IMR-90 (cell line): ENCODE measurements around the gene RTF1. TPM values are rescaled to one million over a fixed set of nuclear protein-coding genes. Genes with fewer than 3 reads are reported as not detected.

Experiments used
- ATAC-seq: fragments of 200-7000 bp; cut with Tn5 transposase; 2 replicates; pipeline ENCODE4 v1.9.1; 2020; ENCODE audit warnings: low read depth, mild to moderate bottlenecking, moderate library complexity
- BruUV-seq: library from RNA; stranded (reverse); fragments of 400-500 nt; replicated peaks from 2 replicates; lab custom pipeline; 2021; lab: Mats Ljungman, UMichigan
- CTCF ChIA-PET: fragments of 300-600 bp; formaldehyde crosslinking; extraction: SDS; loops from one replicate; lab custom pipeline; 2021; ENCODE audit warnings: antibody characterized with exemption; lab: Yijun Ruan, JAX
- POLR2A ChIA-PET: fragments of 300-600 bp; sonication (Branson Sonifier 250); formaldehyde crosslinking; loops from one replicate; lab custom pipeline; 2022; ENCODE audit warnings: antibody characterized with exemption; ENCODE audit not compliant: unreplicated experiment; lab: Charles Lee
- DNase-seq: peaks from one replicate; pipeline ENCODE4 v3.0.0; 2013
- H2AFZ ChIP-seq: replicated peaks from 2 replicates; pipeline ENCODE3; 2013; ENCODE audit warnings: low read length, mild to moderate bottlenecking; ENCODE audit not compliant: poor library complexity
- H2AK5ac ChIP-seq: 2 replicates; pipeline ENCODE4 v1.6.1; 2013; ENCODE audit warnings: low read depth, low read length, inconsistent platforms
- H2AK9ac ChIP-seq: replicated peaks from 2 replicates; pipeline ENCODE3; 2013; ENCODE audit warnings: mild to moderate bottlenecking, low read depth, low read length, moderate library complexity; ENCODE audit not compliant: poor library complexity
- H2BK120ac ChIP-seq: 2 replicates; pipeline ENCODE4 v1.6.1; 2013; ENCODE audit warnings: low read depth, low read length, inconsistent platforms
- H2BK15ac ChIP-seq: 3 replicates; pipeline ENCODE4 v1.6.1; 2013; ENCODE audit warnings: low read depth, low read length, inconsistent platforms
- H2BK20ac ChIP-seq: 2 replicates; pipeline ENCODE4 v1.6.1; 2013; ENCODE audit warnings: low read depth, mild to moderate bottlenecking, inconsistent platforms, low read length, moderate library complexity
- H2BK5ac ChIP-seq: 2 replicates; pipeline ENCODE4 v1.6.1; 2013; ENCODE audit warnings: mild to moderate bottlenecking, low read depth, low read length, inconsistent platforms; ENCODE audit not compliant: poor library complexity, severe bottlenecking
- H3K14ac ChIP-seq: replicated peaks from 2 replicates; pipeline ENCODE4 v1.6.1; 2013; ENCODE audit warnings: low read depth, low read length, inconsistent platforms
- H3K18ac ChIP-seq: 2 replicates; pipeline ENCODE4 v1.6.1; 2013; ENCODE audit warnings: low read depth, low read length, control low read depth
- H3K23ac ChIP-seq: 2 replicates; pipeline ENCODE4 v1.6.1; 2013; ENCODE audit warnings: low read depth, low read length, inconsistent platforms
- H3K27ac ChIP-seq: 2 replicates; pipeline ENCODE4 v1.5.1; 2013; ENCODE audit warnings: mild to moderate bottlenecking, control low read depth, low read length; ENCODE audit not compliant: insufficient read depth
- H3K27me3 ChIP-seq: 2 replicates; pipeline ENCODE4 v1.6.1; 2013; ENCODE audit warnings: low read length; ENCODE audit not compliant: control insufficient read depth, insufficient read depth
- H3K36me3 ChIP-seq: 2 replicates; pipeline ENCODE4 v1.6.1; 2013; ENCODE audit warnings: low read length, mixed read lengths; ENCODE audit not compliant: control insufficient read depth, insufficient read depth
- H3K4ac ChIP-seq: 2 replicates; pipeline ENCODE4 v1.6.1; 2013; ENCODE audit warnings: low read depth, low read length, inconsistent platforms
- H3K4me1 ChIP-seq: 2 replicates; pipeline ENCODE4 v1.6.1; 2013; ENCODE audit warnings: low read length, mixed read lengths; ENCODE audit not compliant: control insufficient read depth, insufficient read depth
- H3K4me2 ChIP-seq: 2 replicates; pipeline ENCODE4 v1.6.1; 2013; ENCODE audit warnings: low read depth, mild to moderate bottlenecking, control low read depth, low read length, moderate library complexity
- H3K4me3 ChIP-seq: 2 replicates; pipeline ENCODE4 v1.5.1; 2013; ENCODE audit warnings: low read depth, mild to moderate bottlenecking, control low read depth, low read length, moderate library complexity; ENCODE audit not compliant: insufficient read depth
- H3K56ac ChIP-seq: 2 replicates; pipeline ENCODE4 v1.6.1; 2013; ENCODE audit warnings: low read length, inconsistent platforms; ENCODE audit not compliant: insufficient read depth; ENCODE audit errors: extremely low read depth
- H3K79me1 ChIP-seq, 2 experiments: 2 replicates each; pipeline ENCODE4 v1.6.1; 2013; ENCODE audit warnings: low read length in 2 of 2, inconsistent platforms in 1 of 2, low read depth in 1 of 2
- H3K9ac ChIP-seq: 2 replicates; pipeline ENCODE4 v1.6.1; 2013; ENCODE audit warnings: low read depth, low read length, control low read depth
- H3K9me1 ChIP-seq: 2 replicates; pipeline ENCODE4 v1.6.1; 2013; ENCODE audit warnings: low read length, inconsistent platforms; ENCODE audit not compliant: insufficient read depth
- H3K9me3 ChIP-seq: 2 replicates; pipeline ENCODE4 v1.6.1; 2013; ENCODE audit warnings: low read length; ENCODE audit not compliant: control insufficient read depth, insufficient read depth
- H4K20me1 ChIP-seq: 2 replicates; pipeline ENCODE4 v1.6.1; 2013; ENCODE audit warnings: low read length, inconsistent platforms; ENCODE audit not compliant: insufficient read depth
- H4K5ac ChIP-seq: 2 replicates; pipeline ENCODE4 v1.6.1; 2013; ENCODE audit warnings: mild to moderate bottlenecking, low read depth, low read length, control low read depth
- H4K8ac ChIP-seq, 2 experiments: 2 replicates each; pipeline ENCODE4 v1.6.1; 2013; ENCODE audit warnings: low read depth in 2 of 2, low read length in 2 of 2, control low read depth in 1 of 2, inconsistent platforms in 1 of 2
- H4K91ac ChIP-seq: 2 replicates; pipeline ENCODE4 v1.6.1; 2013; ENCODE audit warnings: low read depth, low read length, inconsistent platforms; ENCODE audit not compliant: insufficient read depth
- BHLHE40 ChIP-seq: fragments of 150-350 bp; IDR thresholded peaks from 2 replicates; pipeline ENCODE4 v1.6.1; 2016; ENCODE audit warnings: mild to moderate bottlenecking, low read depth, low read length
- ELK1 ChIP-seq: fragments of 150-350 bp; IDR thresholded peaks from 2 replicates; pipeline ENCODE4 v1.6.1; 2016; ENCODE audit warnings: low read depth, mild to moderate bottlenecking, low read length, moderate library complexity, borderline replicate concordance
- MAZ ChIP-seq: IDR thresholded peaks from 2 replicates; pipeline ENCODE4 v1.6.1; 2012; ENCODE audit warnings: low read depth, mild to moderate bottlenecking, low read length, improper control_type of control experiment, moderate library complexity, borderline replicate concordance
- MXI1 ChIP-seq: IDR thresholded peaks from 2 replicates; pipeline ENCODE4 v1.6.1; 2012; ENCODE audit warnings: low read depth, mild to moderate bottlenecking, low read length, moderate library complexity, borderline replicate concordance
- POLR2A ChIP-seq: IDR thresholded peaks from 2 replicates; pipeline ENCODE4 v1.6.1; 2012; ENCODE audit warnings: mild to moderate bottlenecking, low read depth, low read length
- RCOR1 ChIP-seq: IDR thresholded peaks from 2 replicates; pipeline ENCODE4 v1.6.1; 2012; ENCODE audit warnings: mild to moderate bottlenecking, low read length, improper control_type of control experiment; ENCODE audit not compliant: insufficient replicate concordance
- SMC3 ChIP-seq: fragments of 150-350 bp; IDR thresholded peaks from 2 replicates; pipeline ENCODE4 v1.6.1; 2016; ENCODE audit warnings: low read depth, mild to moderate bottlenecking, antibody characterized with exemption, low read length, moderate library complexity
- WGBS, 2 experiments: methylation state at CpG; one replicate each; pipeline versions ENCODE4 v1.1.5 to v1.1.7; 2013; ENCODE audit warnings: missing lambda C conversion rate in 2 of 2; ENCODE audit not compliant: insufficient read length in 1 of 2; ENCODE audit errors: extremely low coverage in 2 of 2; 5-methylcytosine and 5-hydroxymethylcytosine counted together
- dilution Hi-C: fragments of 300-500 bp; cut with HindIII; formaldehyde crosslinking; loops from one replicate; pipeline ENCODE4 v1.14.3; 2018; ENCODE audit warnings: low sequenced_read_pairs; ENCODE audit not compliant: unreplicated experiment
- in situ Hi-C: fragments of 300-500 bp; cut with MboI; formaldehyde crosslinking; loops from 3 replicates; pipeline ENCODE4 v1.14.3; 2019; ENCODE audit warnings: low sequenced_read_pairs, inconsistent platforms, mixed read lengths
- intact Hi-C: fragments of 100-400 bp; cut with micrococcal nuclease; formaldehyde crosslinking; loops from 2 replicates; pipeline ENCODE4 v1.10.0; 2022
- polyA plus RNA-seq, 3 experiments: library from polyadenylated mRNA; depleted of rRNA; stranded (reverse); fragments of >200 nt; gene quantifications; 2 replicates each; pipeline ENCODE4 v1.2.3, GENCODE V29; 2012; ENCODE audit warnings: low replicate concordance in 1 of 3
- total RNA-seq: library from RNA; depleted of rRNA; stranded (reverse); fragments of >200 nt; gene quantifications from 2 replicates; pipeline ENCODE4 v1.2.3, GENCODE V29; 2012
- TF ChIP-seq, protein P1 (sequence below): conservative IDR thresholded peaks from 2 replicates; pipeline ENCODE4 v1.5.1; 2012; ENCODE audit warnings: mild to moderate bottlenecking, low read depth, low read length, improper control_type of control experiment
- TF ChIP-seq, protein P2 (sequence below): fragments of 150-350 bp; IDR thresholded peaks from 2 replicates; pipeline ENCODE4 v1.6.1; 2017; ENCODE audit warnings: mild to moderate bottlenecking, antibody characterized with exemption, low read length, low read depth

RTF1 gene
- total and polyA plus RNA-seq, 2 of the 4 experiments (the other 2 are of a cell fraction) = 15.1 to 24.3 TPM

GRCh38 chr15:41503669-41504010 lies 86.7 kb downstream of the RTF1 start:
- Histone ChIP-seq H3K9ac (no peak overlapping the region), H3K56ac (no peak overlapping the region), H2BK20ac (no peak overlapping the region), H3K4me1 (peaks cover 2% of the 10 kb centered on the region; the same call in 1 of the 2 replicates), H3K9me1 (peaks cover 5% of the 10 kb centered on the region; the same call in 1 of the 2 replicates), H2AK5ac (no peak overlapping the region), H2AFZ (no peak overlapping the region), H4K20me1 (peaks cover 4% of the 10 kb centered on the region; the same call in 1 of the 2 replicates), H3K18ac (no peak overlapping the region), H3K4me2 (no peak overlapping the region), H3K4ac (no peak overlapping the region), H3K36me3 (no peaks in the 10 kb centered on the region), H3K4me3 (no peak overlapping the region), H3K27me3 (peaks cover 16% of the 10 kb centered on the region), H2BK5ac (no peak overlapping the region), H3K14ac (no peak overlapping the region), H4K8ac (no peak overlapping the region), H2BK15ac (no peak overlapping the region), H3K9me3 (no peaks in the 10 kb centered on the region), H3K23ac (no peak overlapping the region), H4K91ac (no peak overlapping the region), H3K79me1 (no peaks in the 10 kb centered on the region), H2AK9ac (no peak overlapping the region), H4K5ac (no peak overlapping the region), H3K27ac (no peak overlapping the region), H2BK120ac (no peak overlapping the region)
- intact Hi-C loops (no loop called here), in situ Hi-C loops (no loop called here), dilution Hi-C loops (no loop called here)
- DNase-seq (no peak), ATAC-seq (no peak)
- BruUV-seq = no TSS peak
- CTCF ChIA-PET = no interaction called here
- TF ChIP-seq SMC3 (no peak), ELK1 (no peak), RCOR1 (no peak), BHLHE40 (no peak), MXI1 (no peak), POLR2A (no peak), MAZ (no peak)
- TF ChIP-seq, protein P1, sequence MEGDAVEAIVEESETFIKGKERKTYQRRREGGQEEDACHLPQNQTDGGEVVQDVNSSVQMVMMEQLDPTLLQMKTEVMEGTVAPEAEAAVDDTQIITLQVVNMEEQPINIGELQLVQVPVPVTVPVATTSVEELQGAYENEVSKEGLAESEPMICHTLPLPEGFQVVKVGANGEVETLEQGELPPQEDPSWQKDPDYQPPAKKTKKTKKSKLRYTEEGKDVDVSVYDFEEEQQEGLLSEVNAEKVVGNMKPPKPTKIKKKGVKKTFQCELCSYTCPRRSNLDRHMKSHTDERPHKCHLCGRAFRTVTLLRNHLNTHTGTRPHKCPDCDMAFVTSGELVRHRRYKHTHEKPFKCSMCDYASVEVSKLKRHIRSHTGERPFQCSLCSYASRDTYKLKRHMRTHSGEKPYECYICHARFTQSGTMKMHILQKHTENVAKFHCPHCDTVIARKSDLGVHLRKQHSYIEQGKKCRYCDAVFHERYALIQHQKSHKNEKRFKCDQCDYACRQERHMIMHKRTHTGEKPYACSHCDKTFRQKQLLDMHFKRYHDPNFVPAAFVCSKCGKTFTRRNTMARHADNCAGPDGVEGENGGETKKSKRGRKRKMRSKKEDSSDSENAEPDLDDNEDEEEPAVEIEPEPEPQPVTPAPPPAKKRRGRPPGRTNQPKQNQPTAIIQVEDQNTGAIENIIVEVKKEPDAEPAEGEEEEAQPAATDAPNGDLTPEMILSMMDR = no peak
- TF ChIP-seq, protein P2, sequence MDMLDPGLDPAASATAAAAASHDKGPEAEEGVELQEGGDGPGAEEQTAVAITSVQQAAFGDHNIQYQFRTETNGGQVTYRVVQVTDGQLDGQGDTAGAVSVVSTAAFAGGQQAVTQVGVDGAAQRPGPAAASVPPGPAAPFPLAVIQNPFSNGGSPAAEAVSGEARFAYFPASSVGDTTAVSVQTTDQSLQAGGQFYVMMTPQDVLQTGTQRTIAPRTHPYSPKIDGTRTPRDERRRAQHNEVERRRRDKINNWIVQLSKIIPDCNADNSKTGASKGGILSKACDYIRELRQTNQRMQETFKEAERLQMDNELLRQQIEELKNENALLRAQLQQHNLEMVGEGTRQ = no peak
- POLR2A ChIA-PET = no interaction called here
- 60% methylated on average over 1 of the region's 5 CpGs; no CpG with 5 or more reads in 1 of the 2 experiments for WGBS, 2 experiments
